Adrenal gland (tissue), 12 donors: ENCODE measurements around the gene GPD1L. TPM values are rescaled to one million over a fixed set of nuclear protein-coding genes. Genes with fewer than 3 reads are reported as not detected.

Experiments
- DNase-seq, 7 donors: peaks; one replicate each; pipeline ENCODE4 v3.0.0-alpha.2; 2019 to 2020
- H3K27ac ChIP-seq, 5 donors: fragments of 200-600 bp; sonication (generic) in 4 of 5; 1 replicate in 3 of 5; 2 replicates in 2 of 5; pipeline versions ENCODE4 v1.5.1 to v1.8.0; 2016 to 2020; ENCODE audit warnings: mild to moderate bottlenecking in 1 of 5
- H3K27me3 ChIP-seq: fragments of 200-600 bp; 2 replicates; pipeline ENCODE4 v1.8.0; 2021
- H3K36me3 ChIP-seq, 2 donors: fragments of 200-600 bp; replicated peaks in 1 of 2; 1 replicate in 1 of 2; 2 replicates in 1 of 2; pipeline versions ENCODE4 v1.5.1 to v1.8.0; 2018 to 2022
- H3K4me1 ChIP-seq, 2 donors: fragments of 200-600 bp; replicated peaks in 1 of 2; 1 replicate in 1 of 2; 2 replicates in 1 of 2; pipeline versions ENCODE4 v1.5.1 to v1.8.0; 2018 to 2021
- H3K4me3 ChIP-seq, 4 donors: fragments of 200-600 bp; sonication (generic) in 3 of 4; one replicate each; pipeline ENCODE4 v1.5.1; 2016 to 2018
- H3K9me3 ChIP-seq, 3 donors: fragments of 200-600 bp; sonication (generic) in 1 of 3; replicated peaks in 1 of 3; 1 replicate in 2 of 3; 2 replicates in 1 of 3; pipeline versions ENCODE4 v1.5.1 to v1.8.0; 2016 to 2021
- POLR2A ChIP-seq, 2 donors: fragments of 450-650 bp; IDR thresholded peaks; one replicate each; pipeline ENCODE4 v1.6.1; 2017; ENCODE audit warnings: antibody characterized with exemption in 2 of 2, mild to moderate bottlenecking in 2 of 2, moderate library complexity in 1 of 2
- whole genome bisulfite sequencing, 4 donors: extraction: QIAGEN DNeasy Blood & Tissue Kit in 2 of 4; methylation state at CpG; one replicate each; pipeline versions ENCODE4 v1.1.5 to v1.1.7; 2013 to 2017; 5-methylcytosine and 5-hydroxymethylcytosine counted together
- intact Hi-C, 2 donors: fragments of 100-400 bp; cut with DNase I; formaldehyde crosslinking; loops; one replicate each; pipeline versions ENCODE4 v1.14.1 to v1.15.0; 2022 to 2023
- polyA plus RNA-seq, 3 donors: library from polyadenylated mRNA; stranded (reverse); fragments of 200-250 nt in 2 of 3; fragments of 350-450 nt in 1 of 3; fragmentation: Illumina TruSeq in 1 of 3; extraction: RNeasy Lipid Tissue Mini Kit (QIAGEN cat#74804) in 1 of 3; gene quantifications; one replicate each; pipeline ENCODE4 v1.2.3, GENCODE V29; 2013 to 2014
- total RNA-seq, 9 donors: library from RNA; depleted of rRNA in 4 of 9; stranded (reverse); fragments of >200 nt in 4 of 9; fragments of 120-200 nt in 1 of 9; fragmentation: NEBNext Ultra II Directional in 1 of 9; extraction: Animal tissue kit (Norgen Biotek cat#: 25700) in 1 of 9; gene quantifications; one replicate each; pipeline versions ENCODE4 v1.1.0 to v1.2.4, GENCODE V29; 2013 to 2023
- TF ChIP-seq, protein P1 (sequence below), 6 experiments: fragments of 450-650 bp in 4 of 6; fragments of 200-600 bp in 2 of 6; sonication (generic) in 1 of 6; IDR thresholded peaks; 1 replicate in 5 of 6; 2 replicates in 1 of 6; pipeline versions ENCODE4 v1.5.1 to v1.8.0; 2016 to 2021; ENCODE audit warnings: antibody characterized with exemption in 6 of 6, mild to moderate bottlenecking in 2 of 6, moderate library complexity in 1 of 6
- donor health status: healthy with polysubstance abuse.
- donor health status: Bipolar disorder and iron deficiency.
- donor health status: DM: yes; HTN: yes; CAD: no.
- donor health status: DM: no; HTN: no; CAD: no.
- donor health status: DM: no; HTN: no; CAD: no.
- donor health status: DM: yes; HTN: yes; CAD: no.

Gene GPD1L
- total and polyA plus RNA-seq, 12 donors, result 19.7 to 131 (median 79.1) TPM

DNA sequence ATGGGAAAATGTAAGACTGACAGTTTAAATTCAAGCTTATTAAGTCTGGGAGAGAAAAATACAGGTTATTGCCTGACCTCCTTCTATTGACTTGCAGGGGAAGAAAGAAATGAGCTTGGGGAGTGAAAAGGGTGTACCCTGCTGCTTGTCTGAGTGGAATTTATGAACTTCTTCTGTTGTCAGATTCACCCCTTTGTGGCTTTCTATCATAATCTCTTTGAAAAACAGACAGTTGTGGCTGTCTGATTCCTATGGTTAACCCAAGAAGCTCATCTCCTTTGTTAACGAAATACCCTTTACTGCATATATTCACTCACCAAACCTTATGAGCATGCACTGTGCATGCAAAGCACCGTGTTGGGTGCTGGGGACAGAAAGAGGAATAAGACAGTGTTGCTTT is 22.5 kb downstream of the GPD1L start:
- Histone ChIP-seq H3K4me3 (no peak overlapping the region), H3K27ac (no peak overlapping the region), H3K4me1 (peaks cover 19 to 40% of the 10 kb centered on the region in 2 donors), H3K9me3 (no peaks in the 10 kb centered on the region), H3K36me3 (no peaks in the 10 kb centered on the region), H3K27me3 (no peaks in the 10 kb centered on the region)
- WGBS, 4 donors, result 88 to 96% (median 89%) methylated on average over 2 of the region's 2 CpGs
- TF ChIP-seq, protein P1, sequence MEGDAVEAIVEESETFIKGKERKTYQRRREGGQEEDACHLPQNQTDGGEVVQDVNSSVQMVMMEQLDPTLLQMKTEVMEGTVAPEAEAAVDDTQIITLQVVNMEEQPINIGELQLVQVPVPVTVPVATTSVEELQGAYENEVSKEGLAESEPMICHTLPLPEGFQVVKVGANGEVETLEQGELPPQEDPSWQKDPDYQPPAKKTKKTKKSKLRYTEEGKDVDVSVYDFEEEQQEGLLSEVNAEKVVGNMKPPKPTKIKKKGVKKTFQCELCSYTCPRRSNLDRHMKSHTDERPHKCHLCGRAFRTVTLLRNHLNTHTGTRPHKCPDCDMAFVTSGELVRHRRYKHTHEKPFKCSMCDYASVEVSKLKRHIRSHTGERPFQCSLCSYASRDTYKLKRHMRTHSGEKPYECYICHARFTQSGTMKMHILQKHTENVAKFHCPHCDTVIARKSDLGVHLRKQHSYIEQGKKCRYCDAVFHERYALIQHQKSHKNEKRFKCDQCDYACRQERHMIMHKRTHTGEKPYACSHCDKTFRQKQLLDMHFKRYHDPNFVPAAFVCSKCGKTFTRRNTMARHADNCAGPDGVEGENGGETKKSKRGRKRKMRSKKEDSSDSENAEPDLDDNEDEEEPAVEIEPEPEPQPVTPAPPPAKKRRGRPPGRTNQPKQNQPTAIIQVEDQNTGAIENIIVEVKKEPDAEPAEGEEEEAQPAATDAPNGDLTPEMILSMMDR (IDR thresholded peaks at IDR 0.05), result no peak
- TF ChIP-seq POLR2A (IDR thresholded peaks at IDR 0.05), result no peak
- intact Hi-C loops, result no loop called here
- no peak for DNase-seq

DNA sequence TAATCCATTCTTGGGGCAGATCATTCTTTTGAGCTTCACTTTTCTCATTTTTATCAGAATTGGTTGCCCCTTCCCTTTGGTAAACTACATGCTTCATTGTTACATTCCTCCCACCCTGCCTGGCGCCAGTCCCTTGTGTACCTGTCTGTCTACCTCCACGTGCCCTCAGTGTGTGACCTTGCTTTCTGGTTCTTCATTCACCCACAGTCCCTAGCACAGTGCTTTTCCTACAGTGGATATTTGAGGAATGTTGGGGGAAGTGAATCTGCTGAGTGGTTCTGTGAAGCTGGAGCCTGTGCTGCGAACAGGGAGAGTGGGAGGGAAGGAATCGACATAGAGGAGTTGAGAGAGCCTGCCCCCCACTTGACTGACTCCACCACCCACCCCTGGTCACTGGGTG is 23.4 kb downstream of the GPD1L start:
- Histone ChIP-seq H3K9me3 (no peaks in the 10 kb centered on the region), H3K4me1 (peaks cover 19 to 38% of the 10 kb centered on the region in 2 donors), H3K27ac (no peak overlapping the region), H3K36me3 (no peaks in the 10 kb centered on the region), H3K27me3 (no peaks in the 10 kb centered on the region), H3K4me3 (no peak overlapping the region)
- TF ChIP-seq, protein P1 (IDR thresholded peaks at IDR 0.05), result no peak
- no peak for TF ChIP-seq POLR2A (IDR thresholded peaks at IDR 0.05)
- peak in 1 of 7 donors; percentile 15 for DNase-seq
- intact Hi-C loops, result no loop called here
- 77 to 86% (median 84%) methylated on average over 4 of the region's 4 CpGs for WGBS, 4 donors

DNA sequence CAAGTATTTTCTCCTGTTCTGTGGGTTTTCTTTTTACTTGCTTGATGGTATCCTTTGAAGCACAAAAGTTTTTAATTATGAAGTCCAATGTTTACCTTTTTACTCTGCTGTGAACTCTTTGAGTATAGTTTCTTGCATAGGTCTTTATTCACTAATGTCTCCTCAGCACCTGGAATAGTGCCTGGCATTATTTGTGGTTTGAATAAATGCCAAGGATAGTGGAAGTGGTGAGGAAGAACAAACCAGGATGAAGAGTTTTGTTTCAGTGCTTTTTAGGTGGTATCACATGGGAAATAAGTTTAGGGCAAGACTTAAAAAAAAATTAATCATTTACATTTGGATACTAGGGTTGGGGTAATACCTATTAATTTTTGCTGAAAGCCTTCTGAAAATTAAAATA is 25.7 kb downstream of the GPD1L start:
- H3K36me3 ChIP-seq, result no peaks in the 10 kb centered on the region
- H3K27me3 ChIP-seq, result no peaks in the 10 kb centered on the region
- intact Hi-C loops, result no loop called here
- H3K4me3 ChIP-seq, result no peak overlapping the region
- H3K4me1 ChIP-seq, result peaks cover 19 to 25% of the 10 kb centered on the region in 2 donors
- H3K27ac ChIP-seq, result no peak overlapping the region
- no peak for DNase-seq
- no peaks in the 10 kb centered on the region for H3K9me3 ChIP-seq
- TF ChIP-seq POLR2A (IDR thresholded peaks at IDR 0.05), result no peak
- TF ChIP-seq, protein P1 (IDR thresholded peaks at IDR 0.05), result no peak

DNA sequence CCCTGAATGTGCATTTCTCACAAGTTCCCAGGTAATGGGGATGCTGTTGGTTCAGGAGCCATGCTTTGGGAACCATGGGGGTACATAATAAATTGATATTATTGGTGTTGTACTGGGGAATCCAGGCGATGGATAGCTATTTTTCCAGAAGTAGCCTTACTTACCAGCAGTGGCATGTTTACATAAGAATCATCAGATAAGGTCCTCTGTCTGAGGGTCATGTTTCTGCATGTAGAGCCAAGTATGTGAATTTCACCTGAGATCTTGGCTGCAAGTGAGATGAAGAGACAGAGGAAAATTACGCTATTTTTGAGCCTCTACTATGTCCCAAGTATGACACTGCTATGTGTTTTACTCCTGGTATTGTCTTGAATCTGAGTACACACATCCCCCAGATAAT is 26.3 kb downstream of the GPD1L start:
- peaks cover 19 to 26% of the 10 kb centered on the region in 2 donors for H3K4me1 ChIP-seq
- no peaks in the 10 kb centered on the region for H3K36me3 ChIP-seq
- peak in 1 of 7 donors; percentile 10 for DNase-seq
- H3K27ac ChIP-seq, result peak overlapping the region in 2 of 5 donors; percentile 24 to 44
- intact Hi-C loops, result no loop called here
- no peak overlapping the region for H3K4me3 ChIP-seq
- 58 to 71% (median 66%) methylated on average over 2 of the region's 2 CpGs for WGBS, 4 donors
- no peaks in the 10 kb centered on the region for H3K9me3 ChIP-seq
- no peaks in the 10 kb centered on the region for H3K27me3 ChIP-seq
- no peak for TF ChIP-seq POLR2A (IDR thresholded peaks at IDR 0.05)
- TF ChIP-seq, protein P1 (IDR thresholded peaks at IDR 0.05), result no peak
